ENCODE measurements around the gene DR1. TPM values are rescaled to one million over a fixed set of nuclear protein-coding genes. Genes with fewer than 3 reads are reported as not detected.
A peak's percentile ranks its signal among the peaks of the same experiment; 100 is the strongest.

The DR1 gene
- total RNA-seq, 1 donor, result 50.1 TPM

GRCh38 chr1:93330196-93330595 is 15.5 kb upstream of the DR1 start:
- no peaks in the 10 kb centered on the region for H3K4me1 ChIP-seq (ENCODE audit: insufficient read depth, low read length)
- H3K9me3 ChIP-seq (ENCODE audit: low read depth, low read length), result no peaks in the 10 kb centered on the region
- H3K4me3 ChIP-seq (ENCODE audit: low read length), result no peak overlapping the region
- no peaks in the 10 kb centered on the region for H3K27me3 ChIP-seq (ENCODE audit: insufficient read depth, low read length)

GRCh38 chr1:93330617-93331016 is 15.1 kb upstream of the DR1 start:
- Histone ChIP-seq H3K27me3 (ENCODE audit: insufficient read depth, low read length) (no peaks in the 10 kb centered on the region), H3K9me3 (ENCODE audit: low read depth, low read length) (no peaks in the 10 kb centered on the region), H3K4me3 (ENCODE audit: low read length) (no peak overlapping the region), H3K4me1 (ENCODE audit: insufficient read depth, low read length) (no peaks in the 10 kb centered on the region)

- Histone ChIP-seq H3K4me3 (ENCODE audit: low read length) (no peak overlapping the region), H3K27me3 (ENCODE audit: insufficient read depth, low read length) (no peaks in the 10 kb centered on the region), H3K4me1 (ENCODE audit: insufficient read depth, low read length) (peaks cover 3% of the 10 kb centered on the region), H3K9me3 (ENCODE audit: low read depth, low read length) (no peaks in the 10 kb centered on the region)
Observed at GRCh38 chr1:93331412-93331811, 14.3 kb upstream of the DR1 start.

- no peaks in the 10 kb centered on the region for H3K27me3 ChIP-seq (ENCODE audit: insufficient read depth, low read length)
- H3K9me3 ChIP-seq (ENCODE audit: low read depth, low read length), result no peaks in the 10 kb centered on the region
- H3K4me1 ChIP-seq (ENCODE audit: insufficient read depth, low read length), result peaks cover 5% of the 10 kb centered on the region
Observed at GRCh38 chr1:93332368-93332767, 13.3 kb upstream of the DR1 start.

GRCh38 chr1:93338387-93339146 is 7.1 kb upstream of the DR1 start:
- H3K9me3 ChIP-seq (ENCODE audit: low read depth, low read length), result no peaks in the 10 kb centered on the region
- H3K4me3 ChIP-seq (ENCODE audit: low read length), result no peak overlapping the region
- H3K27me3 ChIP-seq (ENCODE audit: insufficient read depth, low read length), result no peaks in the 10 kb centered on the region
- peaks cover 5% of the 10 kb centered on the region for H3K4me1 ChIP-seq (ENCODE audit: insufficient read depth, low read length)

More at GRCh38 chr1:93332368-93332767, 13.3 kb upstream of the DR1 start:
- no peak overlapping the region for H3K4me3 ChIP-seq (ENCODE audit: low read length)

GRCh38 chr1:93339171-93339697 is 6.5 kb upstream of the DR1 start:
- no peak overlapping the region for H3K4me3 ChIP-seq (ENCODE audit: low read length)
- no peaks in the 10 kb centered on the region for H3K27me3 ChIP-seq (ENCODE audit: insufficient read depth, low read length)
- peaks cover 5% of the 10 kb centered on the region for H3K4me1 ChIP-seq (ENCODE audit: insufficient read depth, low read length)

GRCh38 chr1:93340090-93340489 is 5.6 kb upstream of the DR1 start:
- peaks cover 5% of the 10 kb centered on the region for H3K4me1 ChIP-seq (ENCODE audit: insufficient read depth, low read length)
- H3K9me3 ChIP-seq (ENCODE audit: low read depth, low read length), result no peaks in the 10 kb centered on the region
- no peaks in the 10 kb centered on the region for H3K27me3 ChIP-seq (ENCODE audit: insufficient read depth, low read length)
- no peak overlapping the region for H3K4me3 ChIP-seq (ENCODE audit: low read length)

More at GRCh38 chr1:93339171-93339697, 6.5 kb upstream of the DR1 start:
- no peaks in the 10 kb centered on the region for H3K9me3 ChIP-seq (ENCODE audit: low read depth, low read length)

- no peak overlapping the region for H3K4me3 ChIP-seq (ENCODE audit: low read length)
- no peaks in the 10 kb centered on the region for H3K27me3 ChIP-seq (ENCODE audit: insufficient read depth, low read length)
- no peaks in the 10 kb centered on the region for H3K9me3 ChIP-seq (ENCODE audit: low read depth, low read length)
- H3K4me1 ChIP-seq (ENCODE audit: insufficient read depth, low read length), result peaks cover 3% of the 10 kb centered on the region
Observed at GRCh38 chr1:93344484-93344883, 1.2 kb upstream of the DR1 start.

GRCh38 chr1:93344886-93345632 is 648 bp upstream of the DR1 start:
- peak overlapping the region; percentile 99 for H3K4me3 ChIP-seq (ENCODE audit: low read length)
- peaks cover 9% of the 10 kb centered on the region for H3K4me1 ChIP-seq (ENCODE audit: insufficient read depth, low read length)
- no peaks in the 10 kb centered on the region for H3K9me3 ChIP-seq (ENCODE audit: low read depth, low read length)
- H3K27me3 ChIP-seq (ENCODE audit: insufficient read depth, low read length), result no peaks in the 10 kb centered on the region

- Histone ChIP-seq H3K4me3 (ENCODE audit: low read length) (peak overlapping the region; percentile 99), H3K4me1 (ENCODE audit: insufficient read depth, low read length) (peaks cover 14% of the 10 kb centered on the region), H3K27me3 (ENCODE audit: insufficient read depth, low read length) (no peaks in the 10 kb centered on the region), H3K9me3 (ENCODE audit: low read depth, low read length) (no peaks in the 10 kb centered on the region)
Observed at GRCh38 chr1:93346421-93346993, 800 bp downstream of the DR1 start.

GRCh38 chr1:93347334-93347899 is 1.7 kb downstream of the DR1 start:
- H3K4me3 ChIP-seq (ENCODE audit: low read length), result peak overlapping the region; percentile 99
- H3K4me1 ChIP-seq (ENCODE audit: insufficient read depth, low read length), result peaks cover 19% of the 10 kb centered on the region
- no peaks in the 10 kb centered on the region for H3K27me3 ChIP-seq (ENCODE audit: insufficient read depth, low read length)
- H3K9me3 ChIP-seq (ENCODE audit: low read depth, low read length), result no peaks in the 10 kb centered on the region

- H3K4me3 ChIP-seq (ENCODE audit: low read length), result peak overlapping the region; percentile 7
- no peaks in the 10 kb centered on the region for H3K27me3 ChIP-seq (ENCODE audit: insufficient read depth, low read length)
- H3K9me3 ChIP-seq (ENCODE audit: low read depth, low read length), result no peaks in the 10 kb centered on the region
- H3K4me1 ChIP-seq (ENCODE audit: insufficient read depth, low read length), result peaks cover 19% of the 10 kb centered on the region
Observed at GRCh38 chr1:93348104-93348728, 2.5 kb downstream of the DR1 start.

GRCh38 chr1:93349231-93350135 is 3.8 kb downstream of the DR1 start:
- Histone ChIP-seq H3K9me3 (ENCODE audit: low read depth, low read length) (no peaks in the 10 kb centered on the region), H3K4me3 (ENCODE audit: low read length) (no peak overlapping the region), H3K27me3 (ENCODE audit: insufficient read depth, low read length) (no peaks in the 10 kb centered on the region), H3K4me1 (ENCODE audit: insufficient read depth, low read length) (peaks cover 19% of the 10 kb centered on the region)

GRCh38 chr1:93350322-93350721 is 4.6 kb downstream of the DR1 start:
- no peak overlapping the region for H3K4me3 ChIP-seq (ENCODE audit: low read length)
- no peaks in the 10 kb centered on the region for H3K27me3 ChIP-seq (ENCODE audit: insufficient read depth, low read length)
- H3K4me1 ChIP-seq (ENCODE audit: insufficient read depth, low read length), result peaks cover 19% of the 10 kb centered on the region
- H3K9me3 ChIP-seq (ENCODE audit: low read depth, low read length), result no peaks in the 10 kb centered on the region

Data from mononuclear cell (primary cell).